ENCODE results near the gene AZU1.

The AZU1 gene

GRCh38 chr19:855566-856120, 28.0 kb downstream of the AZU1 start:
- no peak for DNase-seq
- H2BK5ac ChIP-seq (ENCODE audit: low read length) = no peak overlapping the region
- H4K8ac ChIP-seq (ENCODE audit: low read depth, low read length) = no peak overlapping the region
- H4K5ac ChIP-seq (ENCODE audit: low read length) = no peak overlapping the region
- no peak overlapping the region for H3K23ac ChIP-seq (ENCODE audit: low read length)
- H3K27ac ChIP-seq (ENCODE audit: low read depth, low read length) = no peak overlapping the region
- no peak overlapping the region for H3K9ac ChIP-seq (ENCODE audit: low read length)
- H2BK120ac ChIP-seq (ENCODE audit: low read depth, low read length) = no peak overlapping the region
- H3K79me2 ChIP-seq (ENCODE audit: control insufficient read depth, insufficient read depth, low read length) = no peaks in the 10 kb centered on the region
- no peak overlapping the region for H2AK5ac ChIP-seq (ENCODE audit: low read length)
- no peaks in the 10 kb centered on the region for H3K79me1 ChIP-seq (ENCODE audit: low read length)
- H3K4me2 ChIP-seq (ENCODE audit: low read length) = no peak overlapping the region
- H3K4me3 ChIP-seq (ENCODE audit: low read length) = no peak overlapping the region
- no peak overlapping the region for H2BK15ac ChIP-seq (replicated peaks; ENCODE audit: low read depth)
- H3K4ac ChIP-seq (ENCODE audit: low read depth, low read length) = no peak overlapping the region
- H3K36me3 ChIP-seq (ENCODE audit: control insufficient read depth, insufficient read depth, low read length) = no peaks in the 10 kb centered on the region
- peaks cover 6% of the 10 kb centered on the region for H3K27me3 ChIP-seq (ENCODE audit: insufficient read depth, low read length, poor library complexity)
- H3K4me1 ChIP-seq (ENCODE audit: control insufficient read depth, low read depth, low read length) = no peaks in the 10 kb centered on the region
- WGBS (ENCODE audit: extremely low coverage, insufficient coverage, low lambda C conversion rate) = no CpG with 5 or more reads among the region's 40 CpGs
- H3K56ac ChIP-seq (ENCODE audit: low read length) = no peak overlapping the region
- H3K18ac ChIP-seq (ENCODE audit: low read length) = no peak overlapping the region

- H3K27me3 ChIP-seq (ENCODE audit: insufficient read depth, low read length, poor library complexity) = peaks cover 6% of the 10 kb centered on the region
- no CpG with 5 or more reads among the region's 9 CpGs for WGBS (ENCODE audit: extremely low coverage, insufficient coverage, low lambda C conversion rate)
- H3K79me1 ChIP-seq (ENCODE audit: low read length) = no peaks in the 10 kb centered on the region
- no peak overlapping the region for H3K56ac ChIP-seq (ENCODE audit: low read length)
- H2BK5ac ChIP-seq (ENCODE audit: low read length) = no peak overlapping the region
- no peak overlapping the region for H3K4me3 ChIP-seq (ENCODE audit: low read length)
- H3K79me2 ChIP-seq (ENCODE audit: control insufficient read depth, insufficient read depth, low read length) = no peaks in the 10 kb centered on the region
- no peak overlapping the region for H3K4me2 ChIP-seq (ENCODE audit: low read length)
- H3K18ac ChIP-seq (ENCODE audit: low read length) = no peak overlapping the region
- H2AK5ac ChIP-seq (ENCODE audit: low read length) = no peak overlapping the region
- H2BK120ac ChIP-seq (ENCODE audit: low read depth, low read length) = no peak overlapping the region
- H3K27ac ChIP-seq (ENCODE audit: low read depth, low read length) = no peak overlapping the region
- no peak overlapping the region for H3K9ac ChIP-seq (ENCODE audit: low read length)
- H2BK15ac ChIP-seq (replicated peaks; ENCODE audit: low read depth) = no peak overlapping the region
- no peak overlapping the region for H3K23ac ChIP-seq (ENCODE audit: low read length)
- H4K5ac ChIP-seq (ENCODE audit: low read length) = no peak overlapping the region
- H3K36me3 ChIP-seq (ENCODE audit: control insufficient read depth, insufficient read depth, low read length) = no peaks in the 10 kb centered on the region
- H3K4ac ChIP-seq (ENCODE audit: low read depth, low read length) = no peak overlapping the region
- H3K4me1 ChIP-seq (ENCODE audit: control insufficient read depth, low read depth, low read length) = no peaks in the 10 kb centered on the region
- DNase-seq = no peak
- H4K8ac ChIP-seq (ENCODE audit: low read depth, low read length) = no peak overlapping the region
Measured at GRCh38 chr19:858284-858683, 30.6 kb downstream of the AZU1 start.

DNA sequence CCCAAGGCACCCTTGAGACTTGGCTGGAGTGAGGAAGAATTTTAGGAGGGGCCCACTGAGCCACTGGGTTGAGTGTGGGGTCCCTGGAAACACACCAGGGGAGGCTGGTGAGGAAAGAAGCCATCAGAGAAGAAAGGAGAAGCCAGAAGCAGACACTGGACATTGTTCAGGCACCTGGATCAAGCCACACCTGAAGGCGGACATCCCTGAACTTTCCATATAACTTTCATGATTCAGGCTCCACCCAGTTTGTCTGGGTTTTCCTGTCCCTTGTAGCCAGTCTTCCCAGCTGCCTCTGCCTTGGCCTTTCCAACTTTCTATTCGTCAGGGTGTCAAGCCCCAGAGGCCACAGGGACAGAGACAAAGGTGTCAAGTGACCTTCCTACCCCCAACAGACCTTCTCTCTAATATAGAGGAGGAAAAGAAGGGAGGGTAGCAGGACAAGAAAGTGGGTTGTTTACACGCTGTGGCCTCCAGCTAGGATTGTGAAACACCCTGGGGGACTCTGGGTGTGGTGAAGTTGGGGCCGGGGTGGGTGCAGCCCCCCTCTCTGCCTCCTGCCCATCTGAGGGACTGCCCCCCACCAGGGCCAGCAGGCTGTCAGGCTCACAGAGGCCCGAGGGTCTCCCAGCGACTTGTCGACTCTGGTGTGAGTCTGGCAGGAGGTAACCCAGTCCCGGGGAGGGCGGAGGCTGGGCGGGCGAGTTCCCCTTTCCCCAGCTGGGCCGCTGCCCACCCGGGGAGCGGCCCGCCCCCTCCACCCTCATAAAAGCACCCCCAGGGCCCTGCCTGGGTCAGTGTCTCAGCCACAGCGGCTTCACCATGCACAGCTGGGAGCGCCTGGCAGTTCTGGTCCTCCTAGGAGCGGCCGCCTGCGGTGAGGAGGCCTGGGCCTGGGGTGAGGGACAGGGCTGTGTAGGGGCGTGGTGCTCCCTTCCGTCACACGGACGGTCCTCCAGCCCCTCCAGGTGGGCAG, 31.5 kb downstream of the AZU1 start, which contains the start of gene CFD:
CFD (plus strand) TSS at position 797 of the 976 bp plus-strand sequence; CDS start at position 823, 26 bp downstream.
- Histone ChIP-seq H4K8ac (ENCODE audit: low read depth, low read length) (no peak within 1 kb of the TSS), H3K9ac (ENCODE audit: low read length) (no peak within 1 kb of the TSS), H3K79me1 (ENCODE audit: low read length) (no peaks in the 10 kb centered on the region), H2BK120ac (ENCODE audit: low read depth, low read length) (no peak within 1 kb of the TSS), H2AK5ac (ENCODE audit: low read length) (no peak within 1 kb of the TSS), H3K4me3 (ENCODE audit: low read length) (no peak within 1 kb of the TSS), H3K23ac (ENCODE audit: low read length) (no peak within 1 kb of the TSS), H4K5ac (ENCODE audit: low read length) (no peak within 1 kb of the TSS), H3K27ac (ENCODE audit: low read depth, low read length) (no peak within 1 kb of the TSS), H3K36me3 (ENCODE audit: control insufficient read depth, insufficient read depth, low read length) (no peaks in the 10 kb centered on the region), H3K18ac (ENCODE audit: low read length) (no peak within 1 kb of the TSS), H3K27me3 (ENCODE audit: insufficient read depth, low read length, poor library complexity) (peaks cover 6% of the 10 kb centered on the region), H3K4me1 (ENCODE audit: control insufficient read depth, low read depth, low read length) (no peaks in the 10 kb centered on the region), H3K79me2 (ENCODE audit: control insufficient read depth, insufficient read depth, low read length) (no peaks in the 10 kb centered on the region), H2BK15ac (replicated peaks; ENCODE audit: low read depth) (no peak within 1 kb of the TSS), H3K56ac (ENCODE audit: low read length) (no peak within 1 kb of the TSS), H2BK5ac (ENCODE audit: low read length) (no peak within 1 kb of the TSS), H3K4ac (ENCODE audit: low read depth, low read length) (no peak within 1 kb of the TSS), H3K4me2 (ENCODE audit: low read length) (no peak within 1 kb of the TSS)
- WGBS (ENCODE audit: extremely low coverage, insufficient coverage, low lambda C conversion rate) = no CpG with 5 or more reads among the region's 24 CpGs
- DNase-seq = no peak

- Histone ChIP-seq H3K4me3 (ENCODE audit: low read length) (no peak overlapping the region), H2BK5ac (ENCODE audit: low read length) (no peak overlapping the region), H3K27me3 (ENCODE audit: insufficient read depth, low read length, poor library complexity) (peaks cover 6% of the 10 kb centered on the region), H3K23ac (ENCODE audit: low read length) (no peak overlapping the region), H3K4me1 (ENCODE audit: control insufficient read depth, low read depth, low read length) (no peaks in the 10 kb centered on the region), H2BK15ac (replicated peaks; ENCODE audit: low read depth) (no peak overlapping the region), H3K79me2 (ENCODE audit: control insufficient read depth, insufficient read depth, low read length) (no peaks in the 10 kb centered on the region), H3K9ac (ENCODE audit: low read length) (no peak overlapping the region), H3K4me2 (ENCODE audit: low read length) (no peak overlapping the region), H3K27ac (ENCODE audit: low read depth, low read length) (no peak overlapping the region), H4K8ac (ENCODE audit: low read depth, low read length) (no peak overlapping the region), H2AK5ac (ENCODE audit: low read length) (no peak overlapping the region), H3K36me3 (ENCODE audit: control insufficient read depth, insufficient read depth, low read length) (no peaks in the 10 kb centered on the region), H3K79me1 (ENCODE audit: low read length) (no peaks in the 10 kb centered on the region), H3K4ac (ENCODE audit: low read depth, low read length) (no peak overlapping the region), H3K56ac (ENCODE audit: low read length) (peak overlapping the region; percentile 5), H2BK120ac (ENCODE audit: low read depth, low read length) (no peak overlapping the region), H3K18ac (ENCODE audit: low read length) (no peak overlapping the region), H4K5ac (ENCODE audit: low read length) (no peak overlapping the region)
- DNase-seq = no peak
- WGBS (ENCODE audit: extremely low coverage, insufficient coverage, low lambda C conversion rate) = no CpG with 5 or more reads among the region's 35 CpGs
Measured at GRCh38 chr19:861141-861755, 33.6 kb downstream of the AZU1 start.

DNA sequence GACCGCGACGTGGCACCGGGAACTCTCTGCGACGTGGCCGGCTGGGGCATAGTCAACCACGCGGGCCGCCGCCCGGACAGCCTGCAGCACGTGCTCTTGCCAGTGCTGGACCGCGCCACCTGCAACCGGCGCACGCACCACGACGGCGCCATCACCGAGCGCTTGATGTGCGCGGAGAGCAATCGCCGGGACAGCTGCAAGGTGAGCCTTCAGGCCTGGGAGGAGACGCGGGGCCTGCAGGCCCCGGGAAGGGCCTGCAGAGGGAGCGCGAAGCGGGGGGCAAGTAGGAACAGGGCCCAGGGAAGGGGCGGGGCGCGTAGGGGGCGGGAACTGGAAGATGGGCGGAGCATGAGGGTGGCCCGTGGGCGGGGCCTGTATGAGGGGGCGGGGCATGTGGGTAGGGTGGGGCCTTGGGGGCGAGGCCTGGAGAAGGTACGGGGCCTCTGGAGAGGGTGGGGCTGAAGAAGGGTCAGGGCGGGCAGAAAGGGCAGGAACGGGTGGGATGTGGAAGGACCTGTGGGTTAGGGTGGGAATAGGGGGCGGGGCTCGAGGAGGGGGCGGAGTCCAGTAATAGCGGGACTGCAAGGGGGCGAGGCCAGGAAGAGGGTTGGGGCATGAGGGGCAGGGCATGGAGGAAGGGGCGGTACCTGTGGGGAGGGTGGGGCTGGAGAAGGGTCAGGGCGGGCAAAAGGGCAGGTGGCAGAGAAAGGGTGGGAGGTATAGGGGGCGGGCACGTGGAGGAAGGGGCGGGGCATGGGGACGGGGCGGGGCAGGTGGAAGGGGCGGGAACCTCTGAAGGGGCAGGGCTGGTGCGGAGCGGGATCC, 34.3 kb downstream of the AZU1 start:
- Histone ChIP-seq H3K79me1 (ENCODE audit: low read length) (no peaks in the 10 kb centered on the region), H3K36me3 (ENCODE audit: control insufficient read depth, insufficient read depth, low read length) (no peaks in the 10 kb centered on the region), H3K9ac (ENCODE audit: low read length) (no peak overlapping the region), H4K8ac (ENCODE audit: low read depth, low read length) (no peak overlapping the region), H3K18ac (ENCODE audit: low read length) (no peak overlapping the region), H2BK5ac (ENCODE audit: low read length) (no peak overlapping the region), H3K4me2 (ENCODE audit: low read length) (no peak overlapping the region), H4K5ac (ENCODE audit: low read length) (no peak overlapping the region), H2BK15ac (replicated peaks; ENCODE audit: low read depth) (no peak overlapping the region), H3K27me3 (ENCODE audit: insufficient read depth, low read length, poor library complexity) (peaks cover 6% of the 10 kb centered on the region), H3K4me1 (ENCODE audit: control insufficient read depth, low read depth, low read length) (no peaks in the 10 kb centered on the region), H3K4me3 (ENCODE audit: low read length) (no peak overlapping the region), H2BK120ac (ENCODE audit: low read depth, low read length) (no peak overlapping the region), H3K79me2 (ENCODE audit: control insufficient read depth, insufficient read depth, low read length) (no peaks in the 10 kb centered on the region), H3K27ac (ENCODE audit: low read depth, low read length) (no peak overlapping the region), H3K4ac (ENCODE audit: low read depth, low read length) (no peak overlapping the region), H3K23ac (ENCODE audit: low read length) (no peak overlapping the region), H3K56ac (ENCODE audit: low read length) (peak overlapping the region; percentile 5), H2AK5ac (ENCODE audit: low read length) (no peak overlapping the region)
- whole genome bisulfite sequencing (ENCODE audit: extremely low coverage, insufficient coverage, low lambda C conversion rate) = no CpG with 5 or more reads among the region's 60 CpGs
- peak; percentile 89 for DNase-seq
